ENCODE results near the gene DISC1. TPM values are rescaled to one million over a fixed set of nuclear protein-coding genes. Genes with fewer than 3 reads are reported as not detected.

DISC1 gene
- total and polyA plus RNA-seq, 2 donors (not counting 1 experiment from before 2014, with no cell fraction given) = 2.7 to 4.3 TPM

DNA sequence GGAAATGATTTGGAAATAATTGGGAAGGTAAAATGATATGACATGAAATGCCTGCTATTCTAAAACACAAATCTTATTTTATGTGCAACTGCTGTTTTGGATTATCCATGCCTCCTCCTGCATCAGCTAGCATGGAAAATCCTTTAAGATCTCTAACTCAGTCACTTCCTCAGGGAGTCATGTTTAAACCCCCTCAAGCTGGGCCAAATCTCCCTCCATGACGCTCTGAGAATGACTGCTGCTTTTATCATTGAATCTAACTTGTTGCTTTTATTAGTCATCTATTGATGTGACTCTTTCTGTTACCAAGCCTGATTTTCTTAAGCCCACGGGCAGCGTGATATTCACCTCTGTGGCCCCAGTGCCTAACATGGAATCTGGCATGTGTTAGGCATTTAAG, 324.8 kb downstream of the DISC1 start:
- no CpG with 5 or more reads among the region's 3 CpGs for WGBS (ENCODE audit: insufficient coverage)
- no peaks in the 10 kb centered on the region for H3K4me1 Mint-ChIP-seq
- H3K27me3 ChIP-seq (replicated peaks in 1 of 4; ENCODE audit: control extremely low read depth in 1 of 4, control insufficient read depth in 3 of 4, insufficient read depth in 4 of 4, low read length in 3 of 4) = no peaks in the 10 kb centered on the region
- TF ChIP-seq EZH2 (IDR thresholded peaks at IDR 0.05; ENCODE audit: borderline replicate concordance, insufficient read depth, low read depth, low read length, poor library complexity, severe bottlenecking) = no peak
- TF ChIP-seq, protein P1, sequence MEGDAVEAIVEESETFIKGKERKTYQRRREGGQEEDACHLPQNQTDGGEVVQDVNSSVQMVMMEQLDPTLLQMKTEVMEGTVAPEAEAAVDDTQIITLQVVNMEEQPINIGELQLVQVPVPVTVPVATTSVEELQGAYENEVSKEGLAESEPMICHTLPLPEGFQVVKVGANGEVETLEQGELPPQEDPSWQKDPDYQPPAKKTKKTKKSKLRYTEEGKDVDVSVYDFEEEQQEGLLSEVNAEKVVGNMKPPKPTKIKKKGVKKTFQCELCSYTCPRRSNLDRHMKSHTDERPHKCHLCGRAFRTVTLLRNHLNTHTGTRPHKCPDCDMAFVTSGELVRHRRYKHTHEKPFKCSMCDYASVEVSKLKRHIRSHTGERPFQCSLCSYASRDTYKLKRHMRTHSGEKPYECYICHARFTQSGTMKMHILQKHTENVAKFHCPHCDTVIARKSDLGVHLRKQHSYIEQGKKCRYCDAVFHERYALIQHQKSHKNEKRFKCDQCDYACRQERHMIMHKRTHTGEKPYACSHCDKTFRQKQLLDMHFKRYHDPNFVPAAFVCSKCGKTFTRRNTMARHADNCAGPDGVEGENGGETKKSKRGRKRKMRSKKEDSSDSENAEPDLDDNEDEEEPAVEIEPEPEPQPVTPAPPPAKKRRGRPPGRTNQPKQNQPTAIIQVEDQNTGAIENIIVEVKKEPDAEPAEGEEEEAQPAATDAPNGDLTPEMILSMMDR (IDR thresholded peaks at IDR 0.05) = no peak
- ATAC-seq (ENCODE audit: low read depth) (no peak), DNase-seq (no peak)
- no peak overlapping the region for H3K9ac ChIP-seq (ENCODE audit: low read length)
- no peak overlapping the region for H3K27ac ChIP-seq (ENCODE audit: low read length in 2 of 2)
- H4K20me1 ChIP-seq (ENCODE audit: control insufficient read depth, insufficient read depth, low read length, poor library complexity, severe bottlenecking) = no peaks in the 10 kb centered on the region
- ChIA-PET CTCF (no interaction called here), POLR2A (no interaction called here)
- no peaks in the 10 kb centered on the region for H3K9me3 ChIP-seq (ENCODE audit: control extremely low read depth in 1 of 3, control insufficient read depth in 2 of 3, insufficient read depth in 1 of 3, low read length in 2 of 3)
- no peaks in the 10 kb centered on the region for H3K4me1 ChIP-seq (ENCODE audit: control insufficient read depth in 2 of 2, insufficient read depth in 2 of 2, low read length in 2 of 2)
- H3K36me3 ChIP-seq (replicated peaks in 1 of 2; ENCODE audit: control extremely low read depth in 1 of 2, control insufficient read depth in 1 of 2, extremely low read depth in 1 of 2, insufficient read depth in 2 of 2, low read length in 1 of 2) = no peaks in the 10 kb centered on the region
- no peak overlapping the region for H3K4me3 ChIP-seq (ENCODE audit: control extremely low read depth in 1 of 5, extremely low read depth in 1 of 5, insufficient read depth in 1 of 5, low read depth in 2 of 5, low read length in 4 of 5)
- no peak overlapping the region for H3K4me2 ChIP-seq (replicated peaks; ENCODE audit: low read depth, low read length, poor library complexity, severe bottlenecking)
- H3K27ac Mint-ChIP-seq = no peak overlapping the region
- H3K9me3 Mint-ChIP-seq (ENCODE audit: insufficient read depth) = peaks cover 4% of the 10 kb centered on the region
- H3K4me3 Mint-ChIP-seq = no peak overlapping the region
- H3K79me2 ChIP-seq (ENCODE audit: control insufficient read depth, insufficient read depth, low read length) = no peaks in the 10 kb centered on the region
- no peak overlapping the region for H2AFZ ChIP-seq (ENCODE audit: insufficient read depth, low read depth, low read length, poor library complexity, severe bottlenecking)
- no peaks in the 10 kb centered on the region for H3K27me3 Mint-ChIP-seq
- intact Hi-C loops (cut with micrococcal nuclease) = no loop called here

DNA sequence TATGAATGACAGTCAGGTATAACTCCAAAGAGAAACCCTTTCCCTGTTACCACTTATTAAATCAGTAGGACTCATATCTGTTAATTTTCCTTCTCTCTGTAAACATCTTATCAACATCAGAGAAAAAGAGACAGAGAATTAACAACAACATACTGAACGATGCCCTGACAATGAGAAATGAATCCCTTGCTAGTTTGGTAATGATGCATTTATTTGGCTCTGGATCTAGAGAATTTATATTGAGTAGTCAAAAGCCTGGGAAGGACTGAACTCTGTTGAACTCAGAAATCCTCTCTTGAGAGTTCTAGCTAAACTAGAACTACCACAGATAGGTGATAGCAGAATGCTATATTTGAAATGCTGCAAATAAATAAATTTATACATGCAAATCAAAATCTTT, 325.6 kb downstream of the DISC1 start:
- Mint-ChIP-seq H3K4me3 (no peak overlapping the region), H3K27ac (no peak overlapping the region), H3K9me3 (ENCODE audit: insufficient read depth) (no peaks in the 10 kb centered on the region), H3K27me3 (no peaks in the 10 kb centered on the region), H3K4me1 (no peaks in the 10 kb centered on the region)
- H3K9ac ChIP-seq (ENCODE audit: low read length) = no peak overlapping the region
- POLR2A ChIA-PET = no interaction called here
- no peak for DNase-seq
- H3K9me3 ChIP-seq (ENCODE audit: control extremely low read depth in 1 of 3, control insufficient read depth in 2 of 3, insufficient read depth in 1 of 3, low read length in 2 of 3) = no peaks in the 10 kb centered on the region
- H3K4me2 ChIP-seq (replicated peaks; ENCODE audit: low read depth, low read length, poor library complexity, severe bottlenecking) = no peak overlapping the region
- no peak overlapping the region for H3K27ac ChIP-seq (ENCODE audit: low read length in 2 of 2)
- H3K79me2 ChIP-seq (ENCODE audit: control insufficient read depth, insufficient read depth, low read length) = no peaks in the 10 kb centered on the region
- H3K4me3 ChIP-seq (ENCODE audit: control extremely low read depth in 1 of 5, extremely low read depth in 1 of 5, insufficient read depth in 1 of 5, low read depth in 2 of 5, low read length in 4 of 5) = no peak overlapping the region
- H2AFZ ChIP-seq (ENCODE audit: insufficient read depth, low read depth, low read length, poor library complexity, severe bottlenecking) = no peak overlapping the region
- H3K4me1 ChIP-seq (ENCODE audit: control insufficient read depth in 2 of 2, insufficient read depth in 2 of 2, low read length in 2 of 2) = no peaks in the 10 kb centered on the region
- no peak for ATAC-seq (ENCODE audit: low read depth)
- TF ChIP-seq, protein P1 (IDR thresholded peaks at IDR 0.05) = no peak
- no peak for TF ChIP-seq EZH2 (IDR thresholded peaks at IDR 0.05; ENCODE audit: borderline replicate concordance, insufficient read depth, low read depth, low read length, poor library complexity, severe bottlenecking)
- H3K36me3 ChIP-seq (replicated peaks in 1 of 2; ENCODE audit: control extremely low read depth in 1 of 2, control insufficient read depth in 1 of 2, extremely low read depth in 1 of 2, insufficient read depth in 2 of 2, low read length in 1 of 2) = no peaks in the 10 kb centered on the region
- intact Hi-C loops (cut with micrococcal nuclease) = no loop called here
- WGBS (ENCODE audit: insufficient coverage) = no CpG with 5 or more reads among the region's 1 CpG
- H4K20me1 ChIP-seq (ENCODE audit: control insufficient read depth, insufficient read depth, low read length, poor library complexity, severe bottlenecking) = no peaks in the 10 kb centered on the region
- CTCF ChIA-PET = no interaction called here
- H3K27me3 ChIP-seq (replicated peaks in 1 of 4; ENCODE audit: control extremely low read depth in 1 of 4, control insufficient read depth in 3 of 4, insufficient read depth in 4 of 4, low read length in 3 of 4) = no peaks in the 10 kb centered on the region
